Skeletal muscle satellite cell (primary cell): ENCODE results near the gene SLC29A1.
A peak's percentile ranks its signal among the peaks of the same experiment; 100 is the strongest.

Source experiments
- H3K27me3 ChIP-seq: 2 replicates; pipeline ENCODE4 v1.7.0; 2013; ENCODE audit warnings: low read length; ENCODE audit not compliant: control insufficient read depth, insufficient read depth
- H3K36me3 ChIP-seq: 2 replicates; pipeline ENCODE4 v1.7.0; 2013; ENCODE audit warnings: mild to moderate bottlenecking, control low read depth, low read length; ENCODE audit not compliant: insufficient read depth
- H3K4me1 ChIP-seq: 2 replicates; pipeline ENCODE4 v1.7.0; 2013; ENCODE audit warnings: low read length; ENCODE audit not compliant: control insufficient read depth, insufficient read depth
- H3K4me2 ChIP-seq: 2 replicates; pipeline ENCODE4 v1.7.0; 2013; ENCODE audit warnings: mild to moderate bottlenecking, low read length
- H3K4me3 ChIP-seq: 2 replicates; pipeline ENCODE4 v1.7.0; 2013; ENCODE audit warnings: low read length
- H3K9ac ChIP-seq: 2 replicates; pipeline ENCODE4 v1.7.0; 2013; ENCODE audit warnings: mild to moderate bottlenecking, low read depth, low read length, moderate library complexity
- H3K9me3 ChIP-seq: replicated peaks from 2 replicates; pipeline ENCODE4 v1.7.0; 2013; ENCODE audit warnings: mild to moderate bottlenecking, control low read depth, low read length

SLC29A1 gene

GRCh38 chr6:44255105-44255808 lies 31.9 kb downstream of the SLC29A1 start:
- no peaks in the 10 kb centered on the region for H3K9me3 ChIP-seq
- peaks cover 55% of the 10 kb centered on the region for H3K36me3 ChIP-seq
- peaks cover 35% of the 10 kb centered on the region for H3K4me1 ChIP-seq
- H3K27me3 ChIP-seq: no peaks in the 10 kb centered on the region
- peak overlapping the region; percentile 94 for H3K4me2 ChIP-seq
- H3K4me3 ChIP-seq: peak overlapping the region; percentile 92
- no peak overlapping the region for H3K9ac ChIP-seq

GRCh38 chr6:44255871-44256774 lies 32.7 kb downstream of the SLC29A1 start:
- peaks cover 47% of the 10 kb centered on the region for H3K36me3 ChIP-seq
- no peaks in the 10 kb centered on the region for H3K9me3 ChIP-seq
- peak overlapping the region; percentile 92 for H3K4me3 ChIP-seq
- H3K27me3 ChIP-seq: no peaks in the 10 kb centered on the region
- H3K4me2 ChIP-seq: peak overlapping the region; percentile 94
- H3K4me1 ChIP-seq: peaks cover 31% of the 10 kb centered on the region
- peak overlapping the region; percentile 95 for H3K9ac ChIP-seq

- Histone ChIP-seq H3K9ac (peak overlapping the region; percentile 95), H3K4me3 (peak overlapping the region; percentile 92), H3K4me1 (peaks cover 29% of the 10 kb centered on the region), H3K4me2 (peak overlapping the region; percentile 94), H3K36me3 (peaks cover 42% of the 10 kb centered on the region), H3K9me3 (no peaks in the 10 kb centered on the region), H3K27me3 (no peaks in the 10 kb centered on the region)
Observed at GRCh38 chr6:44256775-44257024, 33.3 kb downstream of the SLC29A1 start.

- peaks cover 28% of the 10 kb centered on the region for H3K4me1 ChIP-seq
- H3K4me2 ChIP-seq: peak within 1 kb of the TSS; percentile 94
- H3K36me3 ChIP-seq: peaks cover 37% of the 10 kb centered on the region
- peak within 1 kb of the TSS; percentile 95 for H3K9ac ChIP-seq
- peak within 1 kb of the TSS; percentile 92 for H3K4me3 ChIP-seq
- H3K9me3 ChIP-seq: no peaks in the 10 kb centered on the region
- no peaks in the 10 kb centered on the region for H3K27me3 ChIP-seq
Observed at GRCh38 chr6:44257025-44257752, 33.8 kb downstream of the SLC29A1 start, which contains the start of gene SLC35B2. TSS of gene SLC35B2 (minus strand) at chr6:44257528. CDS start at chr6:44257410, 118 bp downstream.

- Histone ChIP-seq H3K4me3 (peak overlapping the region; percentile 92), H3K27me3 (no peaks in the 10 kb centered on the region), H3K4me1 (peaks cover 31% of the 10 kb centered on the region), H3K4me2 (peak overlapping the region; percentile 94), H3K9me3 (no peaks in the 10 kb centered on the region), H3K9ac (peak overlapping the region; percentile 95), H3K36me3 (peaks cover 32% of the 10 kb centered on the region)
Observed at GRCh38 chr6:44257753-44258324, 34.4 kb downstream of the SLC29A1 start.

- no peak overlapping the region for H3K4me2 ChIP-seq
- no peak overlapping the region for H3K4me3 ChIP-seq
- no peaks in the 10 kb centered on the region for H3K9me3 ChIP-seq
- no peaks in the 10 kb centered on the region for H3K27me3 ChIP-seq
- peaks cover 37% of the 10 kb centered on the region for H3K4me1 ChIP-seq
- no peak overlapping the region for H3K9ac ChIP-seq
- H3K36me3 ChIP-seq: peaks cover 27% of the 10 kb centered on the region
Observed at GRCh38 chr6:44258325-44258863, 35.0 kb downstream of the SLC29A1 start.

- no peaks in the 10 kb centered on the region for H3K9me3 ChIP-seq
- no peak overlapping the region for H3K4me2 ChIP-seq
- no peak overlapping the region for H3K4me3 ChIP-seq
- no peaks in the 10 kb centered on the region for H3K27me3 ChIP-seq
- H3K36me3 ChIP-seq: peaks cover 22% of the 10 kb centered on the region
- H3K4me1 ChIP-seq: peaks cover 42% of the 10 kb centered on the region
- no peak overlapping the region for H3K9ac ChIP-seq
Observed at GRCh38 chr6:44258921-44259320, 35.5 kb downstream of the SLC29A1 start.

- Histone ChIP-seq H3K4me1 (peaks cover 44% of the 10 kb centered on the region), H3K27me3 (no peaks in the 10 kb centered on the region), H3K4me2 (no peak overlapping the region), H3K9me3 (no peaks in the 10 kb centered on the region), H3K4me3 (no peak overlapping the region), H3K9ac (no peak overlapping the region), H3K36me3 (peaks cover 11% of the 10 kb centered on the region)
Observed at GRCh38 chr6:44260011-44260410, 36.6 kb downstream of the SLC29A1 start.

GRCh38 chr6:44260451-44261297 lies 37.3 kb downstream of the SLC29A1 start:
- Histone ChIP-seq H3K9me3 (no peaks in the 10 kb centered on the region), H3K9ac (no peak overlapping the region), H3K27me3 (no peaks in the 10 kb centered on the region), H3K4me2 (no peak overlapping the region), H3K4me1 (peaks cover 39% of the 10 kb centered on the region), H3K4me3 (no peak overlapping the region), H3K36me3 (peaks cover 7% of the 10 kb centered on the region)

- Histone ChIP-seq H3K4me1 (peaks cover 31% of the 10 kb centered on the region), H3K4me3 (no peak overlapping the region), H3K9ac (no peak overlapping the region), H3K36me3 (peaks cover 7% of the 10 kb centered on the region), H3K9me3 (no peaks in the 10 kb centered on the region), H3K27me3 (no peaks in the 10 kb centered on the region), H3K4me2 (no peak overlapping the region)
Observed at GRCh38 chr6:44261581-44261980, 38.2 kb downstream of the SLC29A1 start.
